HG03575 (cell line): ENCODE data around the gene HOMER2.
"Not testable (repeated sequence)": the region's sequence is repeated elsewhere in the genome, so short reads cannot be mapped to it uniquely, and the experiment has no call there.

Experiments
- ATAC-seq: cut with Tn5 transposase; IDR thresholded peaks from one replicate; pipeline ENCODE4 v1.9.1; 2021; ENCODE audit not compliant: unreplicated experiment, insufficient number of reproducible peaks, low FRiP score; ENCODE audit errors: extremely low read depth

HOMER2 gene

DNA sequence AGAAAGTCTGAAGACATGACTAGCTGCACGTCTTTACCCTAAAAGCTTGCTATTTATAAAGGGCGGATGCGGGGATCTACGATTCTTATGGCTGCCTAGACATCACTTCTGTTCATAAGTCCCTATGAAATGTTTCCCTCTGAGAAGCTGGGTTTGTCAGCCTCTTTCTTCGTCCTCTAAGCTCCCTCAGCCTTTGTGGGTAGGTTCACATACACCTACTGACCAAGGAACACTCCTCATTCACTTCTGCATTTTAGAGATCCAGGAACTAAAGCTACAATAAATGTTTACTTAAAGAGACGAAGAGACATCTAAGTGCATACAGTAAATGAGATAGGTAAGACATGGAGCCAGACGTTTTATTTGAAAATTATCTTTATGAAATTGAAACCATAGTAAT lies 16.8 kb upstream of the HOMER2 start:
- ATAC-seq: no peak

DNA sequence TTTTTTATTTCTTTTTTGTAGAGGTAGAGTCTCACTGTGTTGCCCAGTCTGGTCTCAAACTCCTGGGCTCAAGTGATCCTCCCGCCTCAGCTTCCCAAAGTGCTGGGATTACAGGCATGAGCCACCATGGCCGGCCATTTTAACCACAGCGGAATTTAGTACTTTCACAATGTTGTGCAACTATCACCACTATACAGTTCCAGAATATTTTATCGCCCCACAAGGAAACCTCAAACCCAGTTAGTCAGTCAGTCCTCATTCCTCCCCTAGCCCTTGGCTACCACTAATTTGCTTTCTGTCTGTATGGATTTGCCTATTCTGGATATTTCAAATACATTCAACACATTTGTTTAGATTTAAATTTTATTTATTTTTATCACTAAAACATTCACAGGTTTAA lies 15.5 kb upstream of the HOMER2 start:
- no peak for ATAC-seq

- ATAC-seq: no peak
These were observed 14.2 kb upstream of the HOMER2 start for GRCh38 chr15:82966671-82967071.

GRCh38 chr15:82964890-82965289 lies 12.4 kb upstream of the HOMER2 start:
- ATAC-seq: no peak

DNA sequence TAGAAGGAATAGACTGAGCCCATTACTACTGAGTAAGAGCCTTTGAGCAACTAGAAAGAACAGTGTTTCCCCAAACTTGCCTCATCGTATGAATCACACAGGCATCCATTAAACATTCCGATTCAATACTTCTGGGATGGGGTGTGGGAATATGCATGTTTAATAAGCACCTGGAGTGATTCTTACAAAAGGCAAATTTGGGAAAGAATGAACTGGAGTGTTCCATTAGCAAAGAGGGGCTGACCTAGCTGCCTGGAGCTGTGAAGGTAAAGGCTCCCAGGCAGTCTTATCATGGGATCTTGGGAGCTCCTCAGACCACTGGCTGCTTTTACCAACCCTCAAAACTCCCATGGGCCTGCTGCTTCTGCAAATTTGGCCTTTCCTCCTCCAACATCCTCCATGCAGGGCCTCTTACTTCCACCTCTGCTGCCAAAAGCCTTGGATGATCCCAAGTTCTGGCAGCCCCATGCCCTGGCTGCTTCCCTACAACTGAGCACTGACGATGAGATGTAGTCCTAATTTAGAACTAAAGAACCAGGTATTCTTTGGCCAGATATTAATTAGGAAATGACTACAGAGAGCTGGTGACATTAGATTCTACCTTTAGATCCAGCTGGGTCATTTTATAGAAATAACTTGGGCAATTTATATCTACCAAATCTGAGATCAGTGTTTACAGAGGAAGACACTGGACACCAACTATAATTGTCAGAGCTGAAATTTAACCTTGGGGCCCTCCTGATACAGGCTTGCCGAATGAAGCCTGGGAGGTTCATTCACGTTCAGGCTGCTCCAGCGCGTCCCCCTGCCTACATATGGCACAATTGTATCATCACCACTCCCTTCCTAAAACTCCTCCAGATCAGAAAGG lies 11.2 kb upstream of the HOMER2 start:
- no peak for ATAC-seq

- ATAC-seq: no peak
These were observed 8.2 kb upstream of the HOMER2 start for GRCh38 chr15:82960766-82961165.

DNA sequence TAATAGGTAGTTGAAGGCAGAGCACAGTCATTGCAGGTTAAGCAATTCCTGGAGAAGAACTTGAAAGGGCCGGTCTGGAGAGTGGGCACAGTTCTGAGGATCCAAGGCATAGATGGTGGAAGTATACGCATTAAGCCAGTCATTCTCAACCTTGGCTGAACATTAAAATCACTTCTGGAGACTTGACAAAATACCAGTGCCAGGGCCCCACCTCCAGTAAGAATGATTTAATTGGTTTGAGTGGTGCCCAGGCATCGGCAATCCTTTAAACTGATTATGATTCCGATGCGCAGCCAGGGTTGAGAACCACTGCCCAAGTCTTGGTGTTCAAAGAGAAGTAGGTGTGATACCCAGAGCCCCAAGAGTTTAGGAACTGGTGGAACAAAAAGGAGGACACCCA lies 6.9 kb upstream of the HOMER2 start:
- ATAC-seq: no peak

GRCh38 chr15:82958638-82959037 lies 6.1 kb upstream of the HOMER2 start:
- no peak for ATAC-seq

- ATAC-seq: no peak
These were observed 905 bp downstream of the HOMER2 start for GRCh38 chr15:82951472-82952157.

DNA sequence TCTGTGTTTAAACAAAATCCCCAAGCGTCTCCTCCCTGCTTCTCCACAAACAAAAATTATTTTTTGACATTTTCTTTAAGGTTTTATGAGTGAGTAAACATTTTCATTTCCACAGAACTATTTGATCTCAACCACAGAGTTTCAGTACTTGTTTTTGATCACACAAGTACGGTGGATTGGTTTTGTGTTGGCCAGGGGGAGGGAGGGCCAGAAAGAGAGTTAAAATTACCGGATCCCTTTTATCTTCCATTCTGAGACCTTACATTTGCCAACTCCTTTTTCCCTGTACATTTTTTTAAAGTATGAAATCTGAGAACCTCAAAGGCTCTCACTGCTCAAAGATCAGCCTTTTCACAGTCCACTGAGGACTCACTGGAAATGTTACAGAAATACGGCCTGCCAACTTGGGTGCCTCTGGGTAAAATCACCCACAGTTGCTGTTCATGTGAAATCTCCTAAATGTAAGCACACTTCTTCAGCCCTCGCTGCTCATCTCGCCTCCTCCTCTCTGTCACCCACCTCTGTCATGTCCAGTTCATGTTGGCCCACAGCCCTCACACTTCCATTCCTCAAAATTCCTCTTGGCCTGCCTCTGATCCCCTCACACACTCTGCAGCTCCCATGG lies 1.7 kb downstream of the HOMER2 start:
- no peak for ATAC-seq

DNA sequence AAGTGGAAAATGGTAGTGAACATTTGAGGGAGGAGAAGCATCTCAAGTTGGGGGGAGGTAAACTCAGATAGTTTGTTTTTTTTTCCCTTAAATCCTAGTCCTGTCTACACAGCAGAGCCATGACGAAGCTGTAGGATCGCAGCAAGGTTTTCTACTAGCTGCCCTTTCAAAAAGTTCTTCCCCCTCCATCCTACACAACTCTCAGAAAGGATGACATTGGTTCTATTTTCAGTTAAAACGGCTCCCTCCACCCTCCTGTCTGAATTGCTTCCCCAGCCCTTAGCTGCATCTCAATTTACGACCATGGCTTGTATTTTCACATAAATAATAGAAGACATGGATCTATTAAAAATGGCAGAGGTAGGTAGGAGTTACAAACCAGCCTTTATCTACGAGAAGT lies 2.2 kb downstream of the HOMER2 start:
- no peak for ATAC-seq

- no peak for ATAC-seq
These were observed 6.3 kb downstream of the HOMER2 start for GRCh38 chr15:82946155-82946701.

GRCh38 chr15:82945326-82945725 lies 7.2 kb downstream of the HOMER2 start:
- no peak for ATAC-seq

DNA sequence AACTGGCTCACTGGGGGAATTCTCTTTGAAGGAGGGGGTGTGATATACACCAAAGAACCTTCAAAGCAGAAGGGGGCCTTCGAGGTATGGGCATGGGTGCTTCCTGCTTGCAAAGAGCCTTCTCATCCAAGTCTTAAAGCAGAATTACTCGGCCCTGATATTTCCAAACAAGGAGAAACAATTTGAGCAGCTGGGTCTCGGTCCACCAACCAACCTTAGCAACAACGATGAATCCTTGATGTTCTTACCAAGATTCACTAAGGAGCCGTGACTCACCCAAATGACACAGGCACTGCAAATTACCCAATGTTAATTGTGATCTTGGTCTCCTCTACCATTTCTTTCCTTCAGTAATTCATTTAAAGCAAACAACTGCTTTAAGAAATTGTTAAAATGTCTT lies 7.7 kb downstream of the HOMER2 start:
- ATAC-seq: no peak

- no peak for ATAC-seq
These were observed 8.5 kb downstream of the HOMER2 start for GRCh38 chr15:82944056-82944455.

DNA sequence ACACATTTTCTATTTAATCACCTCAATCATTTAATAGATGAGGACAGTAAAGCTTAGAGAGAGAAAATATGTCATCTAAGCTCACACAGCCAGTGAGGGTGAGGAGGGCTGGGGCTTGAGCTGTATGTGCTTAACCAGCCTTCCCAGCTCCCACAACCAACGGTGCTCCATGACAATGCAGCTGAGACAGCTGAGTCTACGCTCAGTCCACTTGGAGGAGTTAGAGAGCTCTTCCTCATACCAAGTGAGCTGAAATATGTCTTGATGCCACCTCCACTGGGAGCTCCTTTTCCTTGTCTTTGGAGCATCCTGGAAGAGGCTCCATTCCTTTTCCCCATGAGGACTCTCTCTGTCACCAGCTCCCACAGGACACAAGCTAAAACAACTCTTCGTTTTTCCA lies 9.3 kb downstream of the HOMER2 start:
- ATAC-seq: no peak

GRCh38 chr15:82942691-82943090 lies 9.8 kb downstream of the HOMER2 start:
- ATAC-seq: no peak

- ATAC-seq: not testable (repeated sequence)
These were observed 12.8 kb downstream of the HOMER2 start for GRCh38 chr15:82939678-82940077.

- no peak for ATAC-seq
These were observed 14.8 kb downstream of the HOMER2 start for GRCh38 chr15:82937712-82938058.
